NCI-H526 (cell line): ENCODE measurements around the gene SORT1.
A peak's percentile ranks its signal among the peaks of the same experiment; 100 is the strongest.

ENCODE experiments used
- DNase-seq, 2 experiments: peaks; one replicate each; lab custom pipeline; 2025; lab: John Stamatoyannopoulos, UW

Gene SORT1

GRCh38 chr1:109272831-109273547 lies 124.7 kb downstream of the SORT1 start:
- no peak for DNase-seq

- DNase-seq, result no peak
Observed at GRCh38 chr1:109272021-109272799, 125.5 kb downstream of the SORT1 start.

GRCh38 chr1:109271458-109271857 lies 126.3 kb downstream of the SORT1 start:
- no peak for DNase-seq

- DNase-seq, result no peak
Observed at GRCh38 chr1:109270623-109271317, 126.9 kb downstream of the SORT1 start.

- DNase-seq, result no peak
Observed at GRCh38 chr1:109269981-109270622, 127.6 kb downstream of the SORT1 start.

- DNase-seq, result no peak
Observed at GRCh38 chr1:109269212-109269980, 128.3 kb downstream of the SORT1 start.

- no peak for DNase-seq
Observed at GRCh38 chr1:109268431-109269211, 129.1 kb downstream of the SORT1 start.

- no peak for DNase-seq
Observed at GRCh38 chr1:109267743-109268300, 129.9 kb downstream of the SORT1 start.

GRCh38 chr1:109266965-109267364 lies 130.8 kb downstream of the SORT1 start:
- no peak for DNase-seq

GRCh38 chr1:109265741-109266330 lies 131.9 kb downstream of the SORT1 start:
- no peak for DNase-seq

GRCh38 chr1:109265016-109265415 lies 132.7 kb downstream of the SORT1 start:
- DNase-seq, result no peak

GRCh38 chr1:109264379-109264755 lies 133.4 kb downstream of the SORT1 start:
- no peak for DNase-seq

- peak; percentile 82 to 96 for DNase-seq
Observed at GRCh38 chr1:109263597-109264378, 133.9 kb downstream of the SORT1 start.

- peak; percentile 82 to 96 for DNase-seq
Observed at GRCh38 chr1:109263234-109263596, 134.5 kb downstream of the SORT1 start.

GRCh38 chr1:109262231-109263055 lies 135.3 kb downstream of the SORT1 start:
- no peak for DNase-seq

- DNase-seq, result no peak
Observed at GRCh38 chr1:109261578-109261977, 136.1 kb downstream of the SORT1 start.

GRCh38 chr1:109261006-109261405 lies 136.7 kb downstream of the SORT1 start:
- DNase-seq, result no peak
